ENCODE results near the gene RAB17. TPM values are rescaled to one million over a fixed set of nuclear protein-coding genes. Genes with fewer than 3 reads are reported as not detected.

The RAB17 gene
- total RNA-seq, 1 donor from 2014 or later: 1.2 TPM

DNA sequence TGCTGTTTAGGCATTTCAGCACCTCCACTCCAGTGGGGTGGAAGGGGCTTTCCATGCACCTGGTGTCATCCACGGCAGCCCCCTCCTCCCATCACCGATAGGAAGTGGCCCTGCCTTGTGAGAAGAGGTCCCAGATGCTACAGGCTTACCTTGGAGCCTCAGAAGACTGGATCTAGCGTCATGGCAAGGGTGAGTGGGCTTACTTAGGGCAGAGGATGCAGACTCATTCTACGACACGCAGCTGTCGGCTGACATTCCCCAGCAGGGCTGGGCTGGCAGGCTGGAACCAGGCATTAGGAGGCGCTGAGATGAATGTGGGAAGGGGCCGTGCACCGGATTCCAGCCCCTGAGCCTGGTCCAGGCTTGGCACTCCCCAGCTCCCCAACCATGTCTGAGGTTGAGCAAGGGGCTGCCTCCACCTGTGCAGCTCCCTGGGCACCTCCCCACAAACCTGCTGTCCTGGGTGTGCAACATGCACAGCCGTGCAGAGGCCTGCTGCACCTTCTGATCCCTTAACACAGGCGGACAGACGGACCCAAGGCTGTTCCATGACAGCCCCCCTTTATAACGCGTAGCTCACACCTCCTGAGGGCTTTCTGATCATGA is 25.9 kb downstream of the RAB17 start:
- DNase-seq (ENCODE audit: low spot score): no peak

- DNase-seq (ENCODE audit: low spot score): no peak
These were observed 26.7 kb downstream of the RAB17 start for GRCh38 chr2:237563816-237564215.

DNA sequence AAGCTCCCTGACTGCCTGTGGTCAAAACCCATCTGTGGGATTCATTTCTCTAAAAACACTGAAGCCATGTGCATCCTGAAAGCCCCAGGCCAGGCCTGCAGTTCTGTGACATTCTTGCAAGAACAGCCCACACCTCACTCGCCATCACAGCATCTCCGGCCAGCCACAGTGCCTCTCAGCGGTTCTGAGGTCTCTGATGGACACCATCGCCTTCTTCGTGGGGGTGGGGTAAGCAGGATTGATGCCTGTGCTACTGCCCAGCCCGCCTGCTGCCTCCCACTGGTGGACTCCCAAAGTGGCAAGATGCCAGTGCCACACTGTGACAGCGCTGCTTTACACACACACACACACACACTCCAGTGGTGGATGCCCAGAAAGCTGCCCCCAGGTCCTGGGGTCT is 29.3 kb downstream of the RAB17 start:
- no peak for DNase-seq (ENCODE audit: low spot score)

DNA sequence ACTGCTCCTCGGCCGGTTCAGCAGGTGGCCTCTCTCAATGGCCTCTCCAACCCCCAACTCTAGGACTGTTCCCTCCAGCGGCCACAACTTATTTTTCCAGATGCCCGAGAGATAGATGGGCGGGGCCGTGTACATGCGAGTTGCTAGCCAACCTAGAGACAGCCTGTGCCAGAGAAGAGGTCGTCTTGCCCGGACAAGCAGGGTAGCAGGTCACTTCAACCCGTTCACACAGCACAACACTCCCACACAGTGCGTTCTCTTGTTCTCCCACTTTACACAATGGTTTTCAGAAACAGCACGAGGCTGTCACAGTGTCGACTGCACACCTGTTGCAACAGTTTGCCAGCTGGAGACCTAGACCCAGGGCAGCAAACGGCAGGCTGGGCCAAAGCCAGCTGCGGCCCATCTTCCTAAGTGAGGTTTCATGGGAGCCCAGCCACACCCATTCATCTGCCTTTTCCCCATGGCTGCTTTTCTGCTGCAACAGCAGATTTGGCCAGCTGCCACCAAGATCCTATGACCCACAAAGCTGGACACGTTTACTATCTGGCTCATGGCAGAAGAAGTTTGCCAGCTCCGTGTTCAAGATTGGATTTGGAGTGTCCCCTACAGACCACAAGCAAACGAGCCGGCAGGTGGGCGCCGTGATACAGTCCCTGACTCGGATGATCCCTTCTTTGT is 31.4 kb downstream of the RAB17 start:
- peak; percentile 60 for DNase-seq (ENCODE audit: low spot score)

DNA sequence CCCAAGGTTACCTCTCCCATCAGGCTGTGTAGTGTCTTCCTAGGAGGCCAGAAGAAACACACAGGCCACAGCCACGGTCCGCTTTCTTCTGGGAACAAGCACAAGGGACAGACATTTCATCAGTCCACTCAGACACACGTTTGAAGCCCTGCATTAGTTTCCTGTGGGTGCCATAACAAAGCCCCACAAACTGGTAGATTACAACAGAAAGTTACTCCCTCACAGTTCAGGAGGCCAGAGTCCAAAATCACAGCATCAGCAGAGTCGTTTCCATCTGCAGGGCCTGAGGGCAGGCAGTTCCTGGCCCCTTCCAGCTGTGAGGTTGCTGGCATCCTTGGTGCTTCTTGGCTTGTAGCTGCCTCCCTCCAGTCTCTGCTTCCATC is 32.9 kb downstream of the RAB17 start:
- no peak for DNase-seq (ENCODE audit: low spot score)

GRCh38 chr2:237556773-237557632 is 33.5 kb downstream of the RAB17 start:
- DNase-seq (ENCODE audit: low spot score): no peak

GRCh38 chr2:237555560-237555959 is 35.0 kb downstream of the RAB17 start:
- DNase-seq (ENCODE audit: low spot score): no peak

GRCh38 chr2:237553948-237554347 is 36.6 kb downstream of the RAB17 start:
- no peak for DNase-seq (ENCODE audit: low spot score)

GRCh38 chr2:237552908-237553307 is 37.6 kb downstream of the RAB17 start:
- DNase-seq (ENCODE audit: low spot score): no peak

DNA sequence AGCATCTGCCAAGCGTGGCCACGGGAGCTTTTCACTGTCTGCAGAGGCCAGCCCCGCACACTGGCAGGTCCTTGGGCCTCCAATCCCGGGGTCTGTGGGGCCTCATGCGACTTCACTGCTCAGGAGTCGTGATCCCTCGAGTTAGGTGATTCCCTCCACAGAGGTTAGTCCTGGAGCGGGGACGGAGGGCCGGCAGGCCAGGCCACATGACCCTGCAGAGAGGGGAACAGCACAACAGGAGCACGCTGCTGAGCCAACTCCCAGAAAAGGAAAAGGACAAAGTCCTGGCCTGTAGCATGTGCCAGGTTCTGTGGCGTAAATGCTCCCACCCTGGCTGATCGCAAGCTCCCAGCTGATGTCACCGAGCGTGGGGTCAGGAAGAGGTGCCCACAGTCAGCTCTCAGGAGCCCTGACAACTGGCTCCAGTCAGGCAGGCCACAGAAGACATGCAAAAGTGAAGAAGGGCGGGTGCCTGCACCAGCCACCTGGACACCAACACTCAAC is 39.4 kb downstream of the RAB17 start:
- DNase-seq (ENCODE audit: low spot score): no peak

DNA sequence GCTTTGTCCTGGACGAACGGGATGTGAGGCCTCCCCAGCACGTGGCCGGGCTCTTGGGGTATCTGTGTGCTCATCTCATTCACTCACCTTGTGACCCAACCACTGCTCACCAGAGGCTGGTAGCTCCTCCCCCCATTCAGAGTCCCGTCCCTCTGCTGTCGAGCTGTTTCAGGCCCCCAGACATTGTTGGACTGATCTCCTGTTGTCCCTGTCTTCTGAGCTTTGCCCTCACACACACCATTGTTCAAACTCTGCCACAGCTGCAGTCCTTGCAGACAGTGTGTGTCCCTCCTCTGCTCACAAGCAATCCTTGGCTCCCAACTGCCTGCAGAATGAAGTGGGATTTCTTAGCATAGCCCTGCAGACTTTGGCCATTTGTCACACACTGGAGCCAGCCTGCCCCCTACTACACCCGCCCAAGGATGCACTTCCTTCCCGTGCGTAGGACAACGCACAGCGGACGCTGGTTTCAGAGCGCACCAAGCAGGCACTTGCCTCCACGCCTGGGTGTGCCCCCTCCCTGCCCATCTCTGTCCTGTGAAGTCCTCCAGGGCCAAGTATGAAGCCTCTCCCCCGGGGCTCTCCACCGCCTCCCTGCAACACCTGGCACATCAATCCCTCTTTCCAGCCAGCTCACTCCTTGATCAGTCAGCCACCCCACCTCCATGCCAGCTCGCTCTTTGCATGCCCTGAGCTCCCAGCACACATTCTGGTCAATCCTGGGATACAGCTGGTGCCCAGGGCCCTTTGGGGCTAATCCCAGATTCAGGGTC is 40.7 kb downstream of the RAB17 start:
- DNase-seq (ENCODE audit: low spot score): no peak

DNA sequence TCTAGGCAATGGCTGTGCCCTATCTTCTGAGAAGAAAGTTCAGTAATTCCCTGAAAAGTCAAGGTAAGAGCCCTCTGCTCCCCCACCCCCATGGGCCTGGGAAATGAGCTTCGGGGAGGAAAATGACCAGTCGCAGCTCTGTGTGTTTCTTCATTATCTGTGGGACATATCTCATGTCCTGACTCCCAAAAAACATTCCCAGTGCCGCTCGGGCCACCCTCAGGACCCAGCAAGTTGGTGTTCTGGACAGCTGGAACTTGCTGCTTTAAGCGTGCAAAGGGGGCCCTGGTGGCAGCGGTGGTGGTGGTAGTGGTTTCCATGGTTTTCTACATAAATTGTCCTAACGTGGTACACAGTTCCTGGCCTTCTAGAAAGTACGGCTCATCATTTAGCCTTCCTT is 41.3 kb downstream of the RAB17 start:
- DNase-seq (ENCODE audit: low spot score): no peak

DNA sequence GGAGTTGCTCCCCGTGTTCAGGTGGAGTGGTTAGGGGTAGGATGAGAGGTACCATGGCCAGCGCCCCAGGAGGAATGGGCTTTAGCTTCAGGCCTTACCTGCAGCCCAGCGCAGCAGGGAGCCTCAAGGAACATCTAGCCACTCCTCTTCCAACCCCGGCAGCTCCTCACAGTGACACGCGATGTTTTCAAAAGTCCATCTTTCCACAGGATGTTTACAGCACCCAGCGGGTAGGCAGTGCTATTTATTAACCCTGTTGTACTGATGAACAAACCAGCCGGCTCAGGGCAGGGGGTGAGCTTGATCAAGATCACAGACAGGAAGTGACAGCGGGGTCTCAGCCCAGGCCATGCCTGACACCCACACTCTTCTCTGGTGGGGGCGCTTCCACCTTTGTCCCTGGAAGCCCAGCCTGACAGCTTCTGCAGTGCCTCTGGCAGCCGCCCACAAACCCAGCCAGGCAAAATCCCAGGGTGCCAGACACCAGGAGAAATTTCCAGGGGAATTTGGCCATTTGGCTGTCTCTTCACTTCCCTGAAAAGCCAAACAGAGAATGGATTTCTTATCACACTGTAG is 42.6 kb downstream of the RAB17 start:
- DNase-seq (ENCODE audit: low spot score): no peak

DNA sequence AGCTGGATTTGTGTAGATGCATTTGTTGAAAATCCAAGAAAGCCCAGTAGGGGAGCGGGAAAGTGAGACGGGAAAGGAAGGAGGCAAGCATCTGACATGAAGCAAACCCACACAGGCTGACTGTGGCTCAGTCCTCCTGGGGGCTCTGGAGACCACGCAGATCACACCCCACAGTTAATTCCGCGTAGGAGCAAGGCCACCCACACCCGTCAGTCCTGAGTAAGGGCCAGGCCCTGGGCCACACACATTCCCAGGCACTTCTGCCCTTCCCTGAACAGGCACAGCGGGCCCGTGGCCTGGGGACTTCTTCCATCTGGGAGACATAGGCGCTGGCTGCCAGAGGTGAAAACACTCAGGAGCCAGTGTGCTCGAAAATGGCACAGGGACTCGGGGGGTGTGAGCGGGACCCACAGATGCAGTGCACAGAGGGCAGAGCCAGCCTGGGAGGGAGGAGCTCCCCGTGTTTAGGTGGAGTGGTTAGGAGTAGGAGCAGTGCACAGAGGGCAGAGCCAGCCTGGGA is 43.6 kb downstream of the RAB17 start:
- no peak for DNase-seq (ENCODE audit: low spot score)

- DNase-seq (ENCODE audit: low spot score): no peak
These were observed 44.3 kb downstream of the RAB17 start for GRCh38 chr2:237546040-237546875.

DNA sequence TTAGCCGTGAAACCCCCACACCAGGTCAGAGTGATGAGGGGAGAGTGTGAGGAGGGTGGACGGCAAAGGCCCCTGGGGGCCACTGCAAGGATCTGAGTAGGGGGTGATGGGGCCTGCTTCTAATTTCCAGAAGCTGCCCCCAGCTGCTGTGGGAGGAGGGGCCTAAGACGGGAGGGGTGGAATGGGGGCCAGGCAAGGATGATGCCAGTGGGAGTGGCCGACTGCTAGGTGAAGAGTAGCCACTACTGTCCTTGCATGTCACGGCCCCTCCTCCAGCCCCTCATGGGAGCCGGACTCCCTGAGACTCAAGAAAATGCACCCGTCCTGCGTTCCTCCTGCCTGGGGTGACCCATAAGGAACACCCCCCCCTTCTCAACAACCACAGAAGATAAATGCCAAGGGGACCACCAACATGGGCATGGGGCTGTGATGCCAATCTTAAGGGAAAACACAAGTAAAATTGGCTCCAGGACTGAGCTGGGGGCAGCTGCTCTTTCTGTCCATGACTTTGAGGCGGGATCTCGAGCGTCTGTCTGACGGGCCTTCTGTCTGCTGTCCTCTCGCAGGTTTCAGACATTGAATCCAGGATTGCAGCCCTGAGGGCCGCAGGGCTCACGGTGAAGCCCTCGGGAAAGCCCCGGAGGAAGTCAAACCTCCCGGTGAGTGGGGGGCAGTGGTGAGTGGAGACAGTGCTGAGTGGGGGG is 48.4 kb downstream of the RAB17 start:
- no peak for DNase-seq (ENCODE audit: low spot score)

DNA sequence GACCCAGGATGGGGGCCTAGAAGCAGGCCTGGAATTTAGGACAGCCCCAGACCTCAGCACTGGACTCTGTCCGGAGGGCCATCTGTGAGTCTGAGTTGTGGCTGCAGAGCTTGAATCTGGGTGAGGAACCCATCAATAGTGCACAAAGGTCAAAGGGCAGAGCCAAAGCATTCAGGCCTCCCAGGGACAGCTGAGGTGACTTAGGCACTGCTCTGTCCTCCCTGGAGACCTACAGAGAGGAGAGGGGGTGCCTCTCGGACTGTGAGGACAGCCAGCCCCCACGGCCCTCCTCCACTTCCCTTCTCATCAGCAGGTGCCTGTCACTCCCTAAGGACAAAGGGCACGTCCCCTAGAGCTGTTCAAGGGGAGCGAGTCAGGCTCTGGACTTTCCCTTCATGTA is 49.3 kb downstream of the RAB17 start:
- no peak for DNase-seq (ENCODE audit: low spot score)

GRCh38 chr2:237540823-237541222 is 49.7 kb downstream of the RAB17 start:
- DNase-seq (ENCODE audit: low spot score): peak; percentile 73

GRCh38 chr2:237540223-237540775 is 50.2 kb downstream of the RAB17 start:
- no peak for DNase-seq (ENCODE audit: low spot score)
